Naive thymus-derived CD4-positive, alpha-beta T cell (primary cell): ENCODE results near the gene TFDP1. TPM values are rescaled to one million over a fixed set of nuclear protein-coding genes. Genes with fewer than 3 reads are reported as not detected.

Source experiments
- ATAC-seq: fragments of 150-1000 bp; cut with Tn5 transposase; 2 replicates; pipeline ENCODE4 v1.10.0; 2021; ENCODE audit warnings: mild to moderate bottlenecking, moderate library complexity
- CTCF ChIA-PET: fragments of 350-600 bp; sonication (Branson Sonifier 250); formaldehyde crosslinking; loops from one replicate; lab custom pipeline; 2021; ENCODE audit warnings: antibody characterized with exemption; lab: Charles Lee
- POLR2A ChIA-PET: fragments of 350-600 bp; sonication (Branson Sonifier 250); formaldehyde crosslinking; loops from one replicate; lab custom pipeline; 2021; ENCODE audit warnings: antibody characterized with exemption, inconsistent platforms; lab: Charles Lee
- DNase-seq, 9 donors: peaks; one replicate each; pipeline versions ENCODE4 v3.0.0 to v3.0.0-alpha.2; 2020 to 2022; ENCODE audit warnings: mixed read lengths in 1 of 9
- H3K27ac ChIP-seq: one replicate; pipeline ENCODE4 v1.7.0; 2013; ENCODE audit warnings: mild to moderate bottlenecking, low read depth, low read length, moderate library complexity
- H3K27me3 ChIP-seq, 2 donors: one replicate each; pipeline ENCODE4 v1.7.0; 2013; ENCODE audit warnings: low read length in 2 of 2, mild to moderate bottlenecking in 2 of 2, moderate library complexity in 2 of 2; ENCODE audit not compliant: control insufficient read depth in 2 of 2, insufficient read depth in 2 of 2
- H3K36me3 ChIP-seq, 3 experiments: 1 replicate in 2 of 3; 2 replicates in 1 of 3; pipeline ENCODE4 v1.7.0; 2013; ENCODE audit warnings: low read length in 3 of 3, mild to moderate bottlenecking in 3 of 3, moderate library complexity in 1 of 3; ENCODE audit not compliant: insufficient read depth in 3 of 3, control insufficient read depth in 2 of 3
- H3K4me1 ChIP-seq, 2 donors: one replicate each; pipeline ENCODE4 v1.7.0; 2013; ENCODE audit warnings: low read length in 2 of 2, mild to moderate bottlenecking in 2 of 2, moderate library complexity in 1 of 2; ENCODE audit not compliant: control insufficient read depth in 2 of 2, insufficient read depth in 2 of 2
- H3K4me3 ChIP-seq: 2 replicates; pipeline ENCODE4 v1.7.0; 2013; ENCODE audit warnings: mild to moderate bottlenecking, low read length
- H3K9me3 ChIP-seq, 3 experiments: 1 replicate in 2 of 3; 2 replicates in 1 of 3; pipeline ENCODE4 v1.7.0; 2013; ENCODE audit warnings: low read length in 3 of 3; ENCODE audit not compliant: control insufficient read depth in 2 of 3
- H3K27ac Mint-ChIP-seq, 9 donors: one replicate each; pipeline ENCODE4 v1.8.0; 2020 to 2022; ENCODE audit warnings: mixed read lengths in 9 of 9, mild to moderate bottlenecking in 8 of 9, moderate library complexity in 5 of 9, inconsistent platforms in 2 of 9
- H3K27me3 Mint-ChIP-seq, 5 donors: one replicate each; pipeline ENCODE4 v1.8.0; 2021 to 2022; ENCODE audit warnings: mixed read lengths in 5 of 5, mild to moderate bottlenecking in 1 of 5
- H3K36me3 Mint-ChIP-seq, 5 donors: one replicate each; pipeline ENCODE4 v1.8.0; 2020 to 2022; ENCODE audit warnings: mixed read lengths in 5 of 5, mild to moderate bottlenecking in 3 of 5, inconsistent platforms in 1 of 5
- H3K4me1 Mint-ChIP-seq, 7 donors: one replicate each; pipeline ENCODE4 v1.8.0; 2020 to 2022; ENCODE audit warnings: mixed read lengths in 7 of 7, mild to moderate bottlenecking in 3 of 7, inconsistent platforms in 1 of 7
- H3K4me3 Mint-ChIP-seq, 10 donors: one replicate each; pipeline ENCODE4 v1.8.0; 2020 to 2022; ENCODE audit warnings: mild to moderate bottlenecking in 10 of 10, mixed read lengths in 10 of 10, moderate library complexity in 6 of 10, inconsistent platforms in 2 of 10
- H3K9me3 Mint-ChIP-seq, 11 donors: one replicate each; pipeline ENCODE4 v1.8.0; 2020 to 2022; ENCODE audit warnings: mixed read lengths in 11 of 11, mild to moderate bottlenecking in 4 of 11, inconsistent platforms in 1 of 11, moderate library complexity in 1 of 11
- intact Hi-C, 2 donors: fragments of 100-400 bp; cut with micrococcal nuclease; formaldehyde crosslinking; loops; one replicate each; pipeline ENCODE4 v1.15.1; 2023
- polyA plus RNA-seq, 2 donors: library from polyadenylated mRNA; unstranded; fragments of 300-500 nt; fragmentation: Illumina TruSeq; gene quantifications; one replicate each; pipeline ENCODE4 v1.2.3, GENCODE V29; 2021
- total RNA-seq, 6 experiments: library from RNA in 5 of 6; stranded (reverse) in 5 of 6; gene quantifications; 1 replicate in 5 of 6; 2 replicates in 1 of 6; pipeline ENCODE4 v1.2.3 and lab custom pipeline; 2021 to 2026

Gene TFDP1
- total and polyA plus RNA-seq, 7 experiments from 2014 or later: 21.4 to 127 (median 43.1) TPM

DNA sequence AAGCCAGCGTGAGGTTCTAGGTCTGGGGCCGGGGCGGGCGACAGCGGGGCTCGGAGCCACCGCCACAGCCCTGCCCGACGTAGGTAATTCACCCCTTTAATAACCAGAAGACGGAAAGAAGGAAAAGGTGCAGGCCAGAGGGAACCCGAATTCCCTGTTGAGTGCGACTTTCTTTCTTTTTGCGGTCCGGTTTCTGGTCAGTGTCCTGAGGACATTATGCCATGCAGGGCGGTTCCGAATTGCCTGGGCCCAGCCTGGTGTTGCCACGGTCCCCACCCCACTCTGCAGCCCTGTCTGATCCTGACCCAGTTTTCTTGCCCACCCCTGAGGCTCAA is 18.4 kb upstream of the TFDP1 start:
- H3K4me1 ChIP-seq: no peaks in the 10 kb centered on the region
- Mint-ChIP-seq H3K9me3 (peaks cover 0 to 3% (median 0%) of the 10 kb centered on the region in 11 donors), H3K27ac (no peak overlapping the region), H3K4me3 (no peak overlapping the region), H3K36me3 (no peaks in the 10 kb centered on the region), H3K4me1 (peaks cover 0 to 5% (median 4%) of the 10 kb centered on the region in 7 donors), H3K27me3 (peaks cover 3 to 37% (median 21%) of the 10 kb centered on the region in 5 donors)
- no peaks in the 10 kb centered on the region for H3K9me3 ChIP-seq
- ChIA-PET POLR2A (no interaction called here), CTCF (no interaction called here)
- H3K4me3 ChIP-seq: no peak overlapping the region
- ATAC-seq (no peak), DNase-seq (no peak)
- no peaks in the 10 kb centered on the region for H3K36me3 ChIP-seq
- intact Hi-C loops: no loop called here
- no peaks in the 10 kb centered on the region for H3K27me3 ChIP-seq
- H3K27ac ChIP-seq: no peak overlapping the region

DNA sequence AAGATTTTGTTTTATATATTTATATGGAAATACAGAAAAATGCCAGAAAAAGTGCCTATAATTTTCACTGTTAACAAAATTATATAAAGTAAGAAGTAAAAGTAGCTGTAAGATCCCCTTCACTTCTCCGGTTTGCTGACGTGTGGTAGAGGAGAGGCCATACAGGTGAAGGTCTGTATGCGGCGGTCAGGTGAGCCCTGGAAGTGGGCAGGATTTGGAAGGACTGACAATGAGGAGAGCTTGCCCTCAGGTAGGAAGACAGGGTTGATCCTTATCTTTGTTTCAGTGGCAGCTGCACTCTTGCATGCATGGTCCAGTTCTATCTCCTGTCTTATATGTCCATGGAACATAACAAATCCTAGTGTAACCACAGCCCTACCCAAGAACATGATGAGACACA is 16.9 kb upstream of the TFDP1 start:
- H3K4me1 Mint-ChIP-seq: peaks cover 0 to 1% (median under 1%) of the 10 kb centered on the region in 7 donors
- H3K4me3 Mint-ChIP-seq: no peak overlapping the region
- DNase-seq (no peak), ATAC-seq (no peak)
- H3K4me3 ChIP-seq: no peak overlapping the region
- no peaks in the 10 kb centered on the region for H3K4me1 ChIP-seq
- no peaks in the 10 kb centered on the region for H3K9me3 ChIP-seq
- no peaks in the 10 kb centered on the region for H3K27me3 ChIP-seq
- intact Hi-C loops: no loop called here
- H3K36me3 ChIP-seq: no peaks in the 10 kb centered on the region
- H3K9me3 Mint-ChIP-seq: peaks cover 0 to 10% (median 0%) of the 10 kb centered on the region in 11 donors
- no peak overlapping the region for H3K27ac Mint-ChIP-seq
- POLR2A ChIA-PET: no interaction called here
- peaks cover 0 to 7% (median 0%) of the 10 kb centered on the region in 5 donors for H3K36me3 Mint-ChIP-seq
- no peak overlapping the region for H3K27ac ChIP-seq
- peaks cover 8 to 37% (median 21%) of the 10 kb centered on the region in 5 donors for H3K27me3 Mint-ChIP-seq
- CTCF ChIA-PET: no interaction called here

DNA sequence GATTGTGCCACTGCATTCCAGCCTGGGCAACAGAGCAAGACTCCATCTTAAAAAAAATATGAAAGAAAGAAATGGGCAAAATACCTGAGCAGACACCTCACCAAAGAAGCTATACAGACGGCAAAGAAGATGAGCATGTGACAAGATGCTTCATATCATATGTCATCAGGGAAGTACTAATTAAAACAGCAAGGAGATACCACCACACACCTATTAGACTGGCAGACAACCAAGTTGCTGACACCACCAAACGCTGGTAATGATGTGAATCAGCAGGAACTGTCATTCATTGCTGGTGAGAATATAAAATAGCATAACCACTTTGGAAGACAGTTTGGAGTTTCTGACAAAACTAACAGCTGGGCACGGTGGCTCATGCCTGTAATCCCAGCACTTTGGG is 11.5 kb upstream of the TFDP1 start:
- H3K4me3 ChIP-seq: no peak overlapping the region
- CTCF ChIA-PET: no interaction called here
- H3K27ac ChIP-seq: no peak overlapping the region
- Mint-ChIP-seq H3K36me3 (peaks cover 0 to 12% (median 3%) of the 10 kb centered on the region in 5 donors), H3K9me3 (peaks cover 3 to 43% (median 16%) of the 10 kb centered on the region in 11 donors), H3K27ac (no peak overlapping the region), H3K4me3 (no peak overlapping the region), H3K4me1 (peaks cover 0 to 2% (median 0%) of the 10 kb centered on the region in 7 donors), H3K27me3 (peaks cover 16 to 44% (median 20%) of the 10 kb centered on the region in 5 donors)
- no peaks in the 10 kb centered on the region for H3K4me1 ChIP-seq
- no peaks in the 10 kb centered on the region for H3K36me3 ChIP-seq
- intact Hi-C loops: no loop called here
- POLR2A ChIA-PET: interaction anchor here (0.7 kb wide), 1 partner anchor 92 kb away, joined by 3 read pairs; no protein-coding TSS in a partner anchor
- H3K9me3 ChIP-seq: peaks cover 0 to 11% (median 0%) of the 10 kb centered on the region in 3 experiments
- ATAC-seq: no peak
- DNase-seq: no peak
- no peaks in the 10 kb centered on the region for H3K27me3 ChIP-seq

DNA sequence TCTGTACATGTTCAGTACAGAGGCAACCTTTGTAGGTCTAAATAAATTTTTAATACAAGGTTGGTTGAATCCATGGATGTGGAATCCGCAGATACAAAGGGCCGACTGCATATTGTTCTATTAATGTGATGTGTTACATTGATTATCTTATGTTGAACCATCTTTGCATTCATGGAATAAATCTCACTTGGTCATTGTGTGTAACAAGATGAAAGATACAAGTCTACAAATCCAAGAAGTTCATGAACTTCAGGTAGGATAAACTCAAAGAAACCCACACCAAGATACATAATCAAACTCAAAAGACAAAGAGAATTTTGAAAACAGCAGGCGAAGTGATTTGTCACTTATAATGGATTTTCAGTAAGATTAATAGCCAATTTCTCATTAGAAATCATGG is 8.0 kb upstream of the TFDP1 start:
- ATAC-seq (no peak), DNase-seq (no peak)
- no peak overlapping the region for H3K27ac Mint-ChIP-seq
- intact Hi-C loops: no loop called here
- Histone ChIP-seq H3K36me3 (no peaks in the 10 kb centered on the region), H3K27me3 (no peaks in the 10 kb centered on the region), H3K4me1 (no peaks in the 10 kb centered on the region), H3K4me3 (no peak overlapping the region), H3K9me3 (peaks cover 0 to 11% (median 0%) of the 10 kb centered on the region in 3 experiments), H3K27ac (no peak overlapping the region)
- H3K36me3 Mint-ChIP-seq: peaks cover 0 to 12% (median 4%) of the 10 kb centered on the region in 5 donors
- H3K4me3 Mint-ChIP-seq: no peak overlapping the region
- peaks cover 0 to 2% (median 0%) of the 10 kb centered on the region in 7 donors for H3K4me1 Mint-ChIP-seq
- peaks cover 0 to 36% (median 0%) of the 10 kb centered on the region in 5 donors for H3K27me3 Mint-ChIP-seq
- ChIA-PET CTCF (no interaction called here), POLR2A (no interaction called here)
- peaks cover 3 to 48% (median 16%) of the 10 kb centered on the region in 11 donors for H3K9me3 Mint-ChIP-seq

DNA sequence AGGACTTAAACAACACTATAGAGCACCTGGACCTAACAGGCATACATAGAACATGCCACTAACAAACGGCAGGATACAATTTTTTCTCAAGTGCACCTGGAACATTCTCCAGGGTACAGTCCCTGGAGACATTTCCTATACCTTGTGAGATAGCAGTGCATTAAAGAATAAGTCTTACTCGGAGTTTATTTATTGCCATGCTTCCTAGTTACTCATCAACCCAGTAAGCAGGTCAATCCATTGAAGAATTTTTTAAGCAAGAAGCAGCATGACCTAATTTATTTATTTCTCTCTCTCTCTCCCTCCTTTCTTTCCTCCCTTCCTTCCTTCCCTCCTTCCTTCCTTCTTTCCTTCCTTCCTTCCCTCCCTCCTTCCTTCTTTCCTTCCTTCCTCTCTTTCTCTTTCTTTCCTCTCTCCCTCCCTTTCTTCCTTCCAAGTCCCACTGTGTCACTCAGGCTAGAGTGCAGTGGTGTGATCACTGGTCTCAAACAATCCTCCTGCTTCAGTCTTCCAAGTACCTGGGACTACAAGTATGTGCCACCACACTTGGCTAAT is 6.6 kb upstream of the TFDP1 start:
- Mint-ChIP-seq H3K4me3 (no peak overlapping the region), H3K36me3 (peaks cover 0 to 5% (median 4%) of the 10 kb centered on the region in 5 donors), H3K27me3 (peaks cover 0 to 32% (median 0%) of the 10 kb centered on the region in 5 donors), H3K27ac (no peak overlapping the region), H3K4me1 (peaks cover 0 to 4% (median 0%) of the 10 kb centered on the region in 7 donors), H3K9me3 (peaks cover 3 to 41% (median 15%) of the 10 kb centered on the region in 11 donors)
- ChIA-PET POLR2A (no interaction called here), CTCF (no interaction called here)
- DNase-seq: no peak
- ATAC-seq: no peak
- Histone ChIP-seq H3K27ac (no peak overlapping the region), H3K27me3 (no peaks in the 10 kb centered on the region), H3K9me3 (peaks cover 0 to 11% (median 0%) of the 10 kb centered on the region in 3 experiments), H3K4me3 (no peak overlapping the region), H3K4me1 (no peaks in the 10 kb centered on the region), H3K36me3 (no peaks in the 10 kb centered on the region)
- intact Hi-C loops: no loop called here

DNA sequence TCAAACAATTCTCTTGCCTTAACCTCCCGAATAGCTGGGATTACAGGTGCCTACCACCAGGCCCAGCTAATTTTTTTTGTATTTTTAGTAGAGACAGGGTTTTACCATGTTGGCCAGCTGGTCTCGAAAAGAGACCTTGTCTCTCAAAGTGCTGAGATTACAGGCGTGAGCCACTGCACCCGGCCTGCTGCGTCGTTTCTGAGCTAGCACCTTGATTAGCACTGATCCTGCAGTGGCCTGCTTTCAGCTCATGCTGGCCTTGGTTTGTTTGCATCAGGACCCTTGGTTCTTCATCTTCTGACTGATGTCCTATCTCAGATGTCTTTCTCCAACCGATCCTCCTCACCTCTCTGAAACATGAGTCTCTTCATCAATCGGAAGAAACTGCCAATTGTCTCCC is 4.9 kb upstream of the TFDP1 start:
- Mint-ChIP-seq H3K9me3 (peaks cover 3 to 36% (median 12%) of the 10 kb centered on the region in 11 donors), H3K27me3 (peaks cover 0 to 29% (median 0%) of the 10 kb centered on the region in 5 donors), H3K27ac (no peak overlapping the region), H3K36me3 (peaks cover 0 to 7% (median 4%) of the 10 kb centered on the region in 5 donors), H3K4me3 (no peak overlapping the region), H3K4me1 (peaks cover 0 to 4% (median 0%) of the 10 kb centered on the region in 7 donors)
- DNase-seq (no peak), ATAC-seq (no peak)
- Histone ChIP-seq H3K4me3 (no peak overlapping the region), H3K9me3 (peaks cover 0 to 11% (median 0%) of the 10 kb centered on the region in 3 experiments), H3K27me3 (no peaks in the 10 kb centered on the region), H3K36me3 (no peaks in the 10 kb centered on the region), H3K4me1 (no peaks in the 10 kb centered on the region), H3K27ac (no peak overlapping the region)
- CTCF ChIA-PET: no interaction called here
- intact Hi-C loops: loop anchor here in 1 of 2 donors (10.0 kb wide), 1 partner anchor 285 kb away; the partner anchor contains the start of gene LAMP1
- POLR2A ChIA-PET: no interaction called here
